Mesendoderm (in vitro differentiated cells): Measurements from ENCODE around the gene DENND2C. TPM values are rescaled to one million over a fixed set of nuclear protein-coding genes. Genes with fewer than 3 reads are reported as not detected.

ENCODE experiments used
- DNase-seq: peaks from one replicate; pipeline ENCODE4 v3.0.0; 2013
- H2AK5ac ChIP-seq: 2 replicates; pipeline ENCODE4 v1.6.1; 2013; ENCODE audit warnings: low read length, inconsistent platforms
- H2BK120ac ChIP-seq: 2 replicates; pipeline ENCODE4 v1.6.1; 2013; ENCODE audit warnings: low read depth, mild to moderate bottlenecking, low read length, moderate library complexity, mixed read lengths
- H2BK15ac ChIP-seq: replicated peaks from 2 replicates; pipeline ENCODE4 v1.6.1; 2013; ENCODE audit warnings: low read depth, mild to moderate bottlenecking, moderate library complexity
- H2BK5ac ChIP-seq: 2 replicates; pipeline ENCODE4 v1.6.1; 2013; ENCODE audit warnings: low read length, inconsistent platforms
- H3K18ac ChIP-seq: 2 replicates; pipeline ENCODE4 v1.6.1; 2013; ENCODE audit warnings: mild to moderate bottlenecking, low read length, mixed read lengths
- H3K23ac ChIP-seq: one replicate; pipeline ENCODE4 v1.6.1; 2013; ENCODE audit warnings: low read length
- H3K27ac ChIP-seq: 2 replicates; pipeline ENCODE4 v1.5.1; 2013; ENCODE audit warnings: low read depth, mild to moderate bottlenecking, inconsistent platforms, low read length, moderate library complexity
- H3K27me3 ChIP-seq: 2 replicates; pipeline ENCODE4 v1.6.1; 2013; ENCODE audit warnings: low read length, control low read depth, mild to moderate bottlenecking, inconsistent platforms; ENCODE audit not compliant: insufficient read depth, poor library complexity
- H3K36me3 ChIP-seq: 2 replicates; pipeline ENCODE4 v1.6.1; 2013; ENCODE audit warnings: low read length, inconsistent platforms; ENCODE audit not compliant: control insufficient read depth, insufficient read depth
- H3K4ac ChIP-seq: one replicate; pipeline ENCODE4 v1.6.1; 2013; ENCODE audit warnings: low read depth, mild to moderate bottlenecking, low read length, moderate library complexity
- H3K4me1 ChIP-seq: 2 replicates; pipeline ENCODE4 v1.6.1; 2013; ENCODE audit warnings: low read depth, low read length, inconsistent platforms; ENCODE audit not compliant: control insufficient read depth
- H3K4me2 ChIP-seq: 2 replicates; pipeline ENCODE4 v1.6.1; 2013; ENCODE audit warnings: low read length
- H3K4me3 ChIP-seq: 2 replicates; pipeline ENCODE4 v1.5.1; 2013; ENCODE audit warnings: mild to moderate bottlenecking, low read length
- H3K56ac ChIP-seq: one replicate; pipeline ENCODE4 v1.6.1; 2013; ENCODE audit warnings: low read length
- H3K79me1 ChIP-seq: 2 replicates; pipeline ENCODE4 v1.6.1; 2013; ENCODE audit warnings: low read length, inconsistent platforms
- H3K79me2 ChIP-seq: 2 replicates; pipeline ENCODE4 v1.6.1; 2013; ENCODE audit warnings: mild to moderate bottlenecking, low read length; ENCODE audit not compliant: control insufficient read depth, insufficient read depth
- H3K9ac ChIP-seq: 2 replicates; pipeline ENCODE4 v1.6.1; 2013; ENCODE audit warnings: low read length, inconsistent platforms
- H4K5ac ChIP-seq: one replicate; pipeline ENCODE4 v1.6.1; 2013; ENCODE audit warnings: low read length
- H4K8ac ChIP-seq: one replicate; pipeline ENCODE4 v1.6.1; 2013; ENCODE audit warnings: low read depth, mild to moderate bottlenecking, control low read depth, low read length, moderate library complexity
- WGBS: extraction: QIAGEN DNeasy Blood & Tissue Kit; methylation state at CpG from one replicate; pipeline ENCODE4 v1.1.7; 2013; ENCODE audit warnings: low lambda C conversion rate, missing lambda C conversion rate; ENCODE audit not compliant: insufficient coverage; ENCODE audit errors: extremely low coverage; 5-methylcytosine and 5-hydroxymethylcytosine counted together
- polyA plus RNA-seq, 2 experiments: library from polyadenylated mRNA; stranded (reverse); fragments of 200-250 nt; gene quantifications; one replicate each; pipeline ENCODE4 v1.2.3, GENCODE V29; 2013

The DENND2C gene, protein sequence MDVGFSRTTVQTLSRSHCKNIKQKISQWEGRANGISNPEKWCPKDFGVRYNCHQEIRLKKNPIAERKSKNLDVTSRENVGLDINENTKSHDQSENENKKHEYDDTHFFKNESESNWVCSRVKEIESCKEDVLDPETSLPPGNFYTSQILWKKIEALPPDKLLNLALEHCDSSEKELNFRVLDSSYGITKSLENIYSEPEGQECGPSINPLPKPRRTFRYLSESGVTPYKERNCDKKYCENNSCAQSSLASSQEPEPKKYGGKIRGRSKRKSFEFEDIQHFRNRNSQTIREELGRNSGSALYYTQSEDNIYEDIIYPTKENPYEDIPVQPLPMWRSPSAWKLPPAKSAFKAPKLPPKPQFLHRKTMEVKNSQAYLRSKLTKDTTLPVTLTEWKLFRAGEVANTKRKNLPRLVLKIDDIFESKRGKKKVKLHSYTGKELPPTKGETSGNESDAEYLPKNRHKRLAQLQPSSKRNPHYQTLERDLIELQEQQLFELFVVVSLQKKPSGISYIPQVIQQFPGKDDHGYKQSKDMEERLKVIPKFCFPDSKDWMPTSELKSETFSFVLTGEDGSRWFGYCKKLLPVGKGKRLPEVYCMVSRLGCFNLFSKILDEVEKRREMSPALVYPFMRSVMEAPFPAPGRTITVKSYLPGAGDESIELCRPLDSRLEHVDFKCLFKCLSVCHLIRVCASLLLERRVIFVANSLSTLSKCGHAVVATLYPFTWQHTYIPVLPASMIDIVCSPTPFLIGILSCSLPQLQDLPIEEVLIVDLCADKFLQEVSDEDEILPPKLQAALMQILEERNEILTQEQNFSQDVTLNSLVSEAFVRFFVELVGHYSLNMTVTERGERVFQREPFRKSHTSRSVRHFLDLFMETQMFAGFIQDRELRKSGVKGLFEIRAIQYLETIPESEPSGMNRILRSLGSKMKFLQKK
- polyA plus RNA-seq (2013, experiment 1 of 2): 1.3 TPM
- 1.1 TPM for polyA plus RNA-seq (2013, experiment 2 of 2)

DNA sequence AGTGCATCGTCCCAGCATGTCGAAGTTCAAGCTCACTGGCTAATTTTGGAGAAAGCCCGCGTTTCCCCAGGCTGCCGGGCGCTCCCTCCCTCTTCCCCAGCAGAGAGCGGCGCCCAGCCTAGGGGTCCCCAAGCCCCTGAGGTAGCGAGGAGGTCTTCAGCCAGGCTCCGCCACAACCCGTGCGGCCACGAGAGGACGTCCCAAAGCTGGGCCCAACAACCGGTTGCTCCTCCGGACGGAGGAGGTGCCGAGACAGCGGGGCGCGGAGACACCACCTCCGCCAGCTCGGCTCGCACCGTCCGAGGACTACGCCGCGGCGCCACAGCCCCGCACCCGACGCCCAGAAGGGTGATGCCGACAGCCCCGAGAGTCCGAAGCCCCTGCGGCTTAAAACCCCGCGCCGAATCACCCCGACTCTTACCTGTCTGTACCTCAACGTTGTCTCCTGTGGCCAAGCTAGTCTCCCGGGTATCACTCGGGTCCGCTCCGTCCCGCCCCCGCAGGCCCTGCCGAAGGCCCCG, at the start of gene DENND2C:
Gene DENND2C (minus strand): TSS at position 488 of the 521 bp plus-strand sequence. CDS start 44,065 bp downstream, outside the sequence.
- Histone ChIP-seq H3K56ac (peak within 1 kb of the TSS; percentile 90), H3K23ac (peak within 1 kb of the TSS; percentile 81), H2BK120ac (no peak within 1 kb of the TSS), H3K27ac (no peak within 1 kb of the TSS), H2AK5ac (no peak within 1 kb of the TSS), H3K4me2 (peak within 1 kb of the TSS; percentile 99), H3K27me3 (no peaks in the 10 kb centered on the region), H3K18ac (no peak within 1 kb of the TSS), H3K9ac (peak within 1 kb of the TSS; percentile 84), H4K8ac (no peak within 1 kb of the TSS), H3K4me3 (peak within 1 kb of the TSS; percentile 69), H3K36me3 (no peaks in the 10 kb centered on the region), H2BK15ac (no peak within 1 kb of the TSS), H4K5ac (no peak within 1 kb of the TSS), H3K79me1 (no peaks in the 10 kb centered on the region), H3K4ac (no peak within 1 kb of the TSS), H2BK5ac (no peak within 1 kb of the TSS), H3K79me2 (no peaks in the 10 kb centered on the region), H3K4me1 (no peaks in the 10 kb centered on the region)
- no CpG with 5 or more reads among the region's 50 CpGs for WGBS
- DNase-seq: peak; percentile 82

DNA sequence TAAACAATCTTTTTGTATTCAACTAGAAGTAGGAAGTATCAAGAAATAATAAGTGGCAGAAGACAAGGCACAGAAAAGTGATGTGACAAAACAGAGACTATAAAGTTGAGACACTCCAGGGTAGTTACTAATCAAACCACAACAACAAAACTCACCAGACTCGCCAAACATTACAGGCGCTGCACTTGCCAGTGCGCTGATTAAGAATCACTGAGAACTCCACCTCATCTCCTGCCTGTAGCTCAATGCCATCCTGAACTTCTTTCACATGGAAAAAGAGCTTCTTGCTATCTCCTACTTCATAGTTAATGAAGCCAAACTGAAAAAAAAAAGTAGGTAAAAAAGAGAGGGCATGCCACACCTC, 49.6 kb upstream of the DENND2C start:
- peaks cover 7% of the 10 kb centered on the region for H3K36me3 ChIP-seq
- DNase-seq: no peak
- H3K4ac ChIP-seq: no peak overlapping the region
- no peak overlapping the region for H3K56ac ChIP-seq
- H3K9ac ChIP-seq: no peak overlapping the region
- H3K79me1 ChIP-seq: no peaks in the 10 kb centered on the region
- no peak overlapping the region for H2BK5ac ChIP-seq
- no peak overlapping the region for H3K18ac ChIP-seq
- H3K79me2 ChIP-seq: peaks cover 12% of the 10 kb centered on the region
- no peak overlapping the region for H3K27ac ChIP-seq
- H2BK15ac ChIP-seq: no peak overlapping the region
- H4K8ac ChIP-seq: no peak overlapping the region
- no peak overlapping the region for H3K4me3 ChIP-seq
- no peak overlapping the region for H2AK5ac ChIP-seq
- no peak overlapping the region for H4K5ac ChIP-seq
- no peak overlapping the region for H3K23ac ChIP-seq
- H3K27me3 ChIP-seq: no peaks in the 10 kb centered on the region
- WGBS: no CpG with 5 or more reads among the region's 3 CpGs
- H3K4me1 ChIP-seq: no peaks in the 10 kb centered on the region
- H2BK120ac ChIP-seq: no peak overlapping the region
- no peak overlapping the region for H3K4me2 ChIP-seq

DNA sequence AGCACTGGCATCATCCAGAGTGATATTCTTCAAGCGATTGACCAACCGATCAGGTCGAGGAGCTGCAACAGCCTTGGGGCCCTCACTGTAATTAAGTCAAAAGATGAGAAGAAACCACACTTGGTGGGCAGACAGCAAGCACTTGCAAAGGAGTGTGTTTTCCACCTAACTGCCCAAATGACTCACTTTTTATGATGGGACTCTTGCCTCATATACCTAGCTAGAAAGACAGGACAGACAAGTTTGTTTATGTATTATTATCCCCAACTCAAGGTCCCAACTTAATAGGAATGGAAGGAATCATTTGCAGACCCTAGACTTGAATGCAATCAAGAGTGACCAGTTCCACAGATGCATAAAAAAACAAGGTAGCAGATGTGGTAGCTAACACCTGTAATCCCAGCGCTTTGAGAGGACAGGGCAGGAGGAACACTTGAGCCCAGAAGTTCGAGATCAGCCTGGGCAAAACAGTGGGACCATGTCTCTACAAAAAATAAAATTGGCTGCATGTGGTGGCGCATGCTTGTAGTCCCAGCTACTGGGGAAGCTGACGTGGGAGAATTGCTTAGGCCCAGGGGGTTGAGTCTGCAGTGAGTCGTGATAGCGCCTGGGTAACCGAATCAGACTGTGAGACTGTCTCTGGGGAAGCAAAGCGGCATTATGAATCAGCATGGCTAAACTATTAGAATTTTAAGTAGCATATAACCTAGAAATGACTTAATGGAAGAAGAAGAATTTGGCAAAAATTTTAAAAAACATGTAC, 49.0 kb upstream of the DENND2C start:
- Histone ChIP-seq H3K27me3 (no peaks in the 10 kb centered on the region), H3K4ac (no peak overlapping the region), H2BK5ac (no peak overlapping the region), H3K18ac (no peak overlapping the region), H3K79me2 (peaks cover 12% of the 10 kb centered on the region), H3K4me2 (no peak overlapping the region), H3K79me1 (no peaks in the 10 kb centered on the region), H3K9ac (no peak overlapping the region), H2BK15ac (no peak overlapping the region), H3K4me3 (no peak overlapping the region), H4K8ac (no peak overlapping the region), H4K5ac (no peak overlapping the region), H3K36me3 (peaks cover 7% of the 10 kb centered on the region), H2BK120ac (no peak overlapping the region), H3K4me1 (no peaks in the 10 kb centered on the region), H2AK5ac (no peak overlapping the region), H3K23ac (no peak overlapping the region), H3K27ac (no peak overlapping the region), H3K56ac (no peak overlapping the region)
- no peak for DNase-seq
- WGBS: no CpG with 5 or more reads among the region's 11 CpGs

DNA sequence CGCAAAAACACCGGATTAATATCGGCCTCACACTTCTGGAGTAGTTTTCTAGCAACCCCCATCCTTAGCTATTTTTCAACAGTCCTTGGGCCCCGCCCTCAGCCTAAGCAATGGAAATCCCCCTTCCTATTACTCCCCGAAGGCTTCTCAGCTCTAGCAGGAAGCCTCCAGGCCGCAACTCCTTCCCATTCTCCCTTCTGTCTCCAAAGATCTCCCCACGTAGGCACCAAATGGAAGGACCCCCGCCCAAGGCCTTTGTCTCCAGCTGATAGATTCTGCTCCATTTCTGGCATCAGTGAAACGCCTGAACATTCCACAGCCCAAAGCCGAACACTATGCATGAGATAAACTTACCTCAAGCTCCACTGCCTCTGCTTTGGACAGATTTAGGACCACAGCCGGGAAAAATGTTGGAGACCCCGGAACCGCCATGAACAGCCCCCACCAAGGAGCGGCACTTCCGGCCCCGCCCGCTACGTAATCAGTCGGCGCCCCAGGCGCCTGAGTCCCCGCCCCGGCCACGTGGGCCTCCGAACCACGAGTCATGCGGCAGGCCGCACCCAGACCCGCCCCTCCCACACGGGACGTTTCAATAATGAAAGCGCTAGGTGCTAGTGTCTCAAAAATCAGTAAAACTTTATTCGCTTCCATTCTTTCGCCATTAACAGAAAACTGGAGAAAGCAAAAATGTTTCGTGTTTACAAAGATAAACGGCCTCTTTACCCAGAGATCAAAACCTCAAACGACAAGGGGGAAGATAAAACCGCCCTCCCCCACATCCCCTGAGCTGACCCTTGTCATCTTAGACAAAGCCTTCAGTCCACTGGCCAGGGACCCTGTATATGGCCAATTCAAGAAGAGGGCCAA, 46.7 kb upstream of the DENND2C start, which contains the start of gene NRAS:
Gene NRAS (minus strand): TSS at position 468 of the 867 bp plus-strand sequence. CDS start 611 bp downstream, outside the sequence.
- H3K4ac ChIP-seq: peak within 1 kb of the TSS; percentile 28
- no peak within 1 kb of the TSS for H3K23ac ChIP-seq
- H2BK5ac ChIP-seq: no peak within 1 kb of the TSS
- H4K5ac ChIP-seq: peak within 1 kb of the TSS; percentile 97
- H2BK15ac ChIP-seq: no peak within 1 kb of the TSS
- peak; percentile 95 for DNase-seq
- peaks cover 12% of the 10 kb centered on the region for H3K79me2 ChIP-seq
- peak within 1 kb of the TSS; percentile 61 for H3K27ac ChIP-seq
- peak within 1 kb of the TSS; percentile 99 for H3K9ac ChIP-seq
- H3K27me3 ChIP-seq: no peaks in the 10 kb centered on the region
- peak within 1 kb of the TSS; percentile 95 for H3K4me3 ChIP-seq
- H2BK120ac ChIP-seq: peak within 1 kb of the TSS; percentile 45
- H3K4me2 ChIP-seq: peak within 1 kb of the TSS; percentile 43
- H2AK5ac ChIP-seq: peak within 1 kb of the TSS; percentile 17
- no peak within 1 kb of the TSS for H4K8ac ChIP-seq
- H3K4me1 ChIP-seq: no peaks in the 10 kb centered on the region
- H3K56ac ChIP-seq: peak within 1 kb of the TSS; percentile 96
- WGBS: no CpG with 5 or more reads among the region's 38 CpGs
- peaks cover 6% of the 10 kb centered on the region for H3K36me3 ChIP-seq
- H3K18ac ChIP-seq: peak within 1 kb of the TSS; percentile 68
- H3K79me1 ChIP-seq: peaks cover 4% of the 10 kb centered on the region
